Caki2 (cell line): ENCODE data around the gene USP11. TPM values are rescaled to one million over a fixed set of nuclear protein-coding genes. Genes with fewer than 3 reads are reported as not detected.
"Not testable (repeated sequence)": the region's sequence is repeated elsewhere in the genome, so short reads cannot be mapped to it uniquely, and the experiment has no call there.

Experiments used
- DNase-seq: peaks from one replicate; pipeline ENCODE4 v3.0.0-alpha.2; 2015; ENCODE audit warnings: low read depth
- in situ Hi-C: cut with HindIII; loops from 2 replicates; pipeline ENCODE4 v1.10.0; 2016; ENCODE audit warnings: low sequenced_read_pairs, low pct_unique_long_range_greater_than_20kb, mixed read lengths
- total RNA-seq: library from RNA; depleted of rRNA; stranded (reverse); fragments of >200 nt; shearing (Covaris generic); gene quantifications from 2 replicates; pipeline ENCODE4 v1.2.3, GENCODE V29; 2014; ENCODE audit warnings: low replicate concordance

USP11 gene
- total RNA-seq, 1 experiment from 2014 or later = 39.1 TPM

DNA sequence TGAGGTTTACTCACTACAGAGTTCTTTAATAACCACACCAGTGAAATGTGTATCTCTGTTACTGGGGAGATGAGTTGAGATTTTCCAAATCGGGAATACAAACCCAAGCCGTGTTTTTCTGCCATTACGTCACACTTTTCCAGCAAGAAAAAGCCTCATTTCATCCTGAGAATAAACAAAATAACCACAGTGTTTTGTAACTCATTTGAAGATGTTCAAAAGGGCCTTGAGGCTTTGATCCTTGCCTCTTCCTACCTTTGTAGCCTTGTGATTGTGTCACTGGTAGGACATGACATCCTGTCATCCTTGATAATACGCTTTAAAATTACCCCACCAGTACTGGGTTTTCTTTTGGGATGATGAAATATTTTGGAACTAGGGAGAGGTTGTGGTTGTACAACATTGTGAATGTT is 2.9 kb downstream of the USP11 start:
- DNase-seq = no peak

DNA sequence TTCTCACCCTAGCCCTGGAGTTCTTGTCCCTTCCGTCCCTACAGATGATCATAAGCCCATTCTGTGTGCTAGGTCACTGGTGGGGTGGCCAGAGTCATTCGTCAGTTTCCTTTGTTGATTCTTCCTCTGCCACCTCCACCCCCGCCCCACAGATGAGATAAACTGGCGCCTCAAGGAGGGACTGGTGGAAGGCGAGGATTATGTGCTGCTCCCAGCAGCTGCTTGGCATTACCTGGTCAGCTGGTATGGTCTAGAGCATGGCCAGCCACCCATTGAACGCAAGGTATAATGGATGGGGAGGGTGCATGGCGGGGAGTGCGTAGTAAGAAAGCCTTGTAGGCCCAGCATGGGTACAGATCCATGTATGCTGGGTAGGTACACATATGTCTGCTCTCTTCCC is 6.4 kb downstream of the USP11 start:
- DNase-seq = no peak
- in situ Hi-C loops = no loop called here

More for the DNA sequence above, 2.9 kb downstream of the USP11 start:
- in situ Hi-C loops = no loop called here

DNA sequence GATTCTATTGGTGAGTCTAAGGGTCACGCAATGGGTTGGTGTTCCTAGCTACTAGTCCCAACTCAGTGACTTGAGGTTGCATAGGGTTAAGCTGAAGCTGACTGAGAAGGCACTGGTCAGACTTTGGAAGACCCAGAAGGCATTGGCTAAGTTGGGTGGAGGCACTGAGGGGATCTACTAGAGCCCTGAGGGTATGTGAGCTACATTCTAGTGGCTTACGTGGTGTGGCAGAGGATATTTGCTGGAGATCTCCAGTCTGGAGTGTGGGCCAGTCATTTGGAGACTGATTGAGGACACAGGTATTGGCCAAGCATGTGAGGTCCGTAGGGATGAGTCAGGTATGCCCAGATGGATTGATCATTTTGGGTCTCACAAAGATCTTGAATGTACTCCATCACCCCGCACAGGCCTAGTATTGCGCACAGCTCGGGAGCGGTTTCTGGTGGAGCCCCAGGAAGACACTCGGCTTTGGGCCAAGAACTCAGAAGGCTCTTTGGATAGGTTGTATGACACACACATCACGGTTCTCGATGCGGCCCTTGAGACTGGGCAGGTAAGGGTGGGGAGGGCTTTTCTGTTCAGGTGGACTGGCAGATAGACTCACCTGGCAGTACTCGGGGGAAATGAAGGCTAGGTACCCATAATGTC is 7.2 kb downstream of the USP11 start:
- in situ Hi-C loops = no loop called here
- DNase-seq = no peak

DNA sequence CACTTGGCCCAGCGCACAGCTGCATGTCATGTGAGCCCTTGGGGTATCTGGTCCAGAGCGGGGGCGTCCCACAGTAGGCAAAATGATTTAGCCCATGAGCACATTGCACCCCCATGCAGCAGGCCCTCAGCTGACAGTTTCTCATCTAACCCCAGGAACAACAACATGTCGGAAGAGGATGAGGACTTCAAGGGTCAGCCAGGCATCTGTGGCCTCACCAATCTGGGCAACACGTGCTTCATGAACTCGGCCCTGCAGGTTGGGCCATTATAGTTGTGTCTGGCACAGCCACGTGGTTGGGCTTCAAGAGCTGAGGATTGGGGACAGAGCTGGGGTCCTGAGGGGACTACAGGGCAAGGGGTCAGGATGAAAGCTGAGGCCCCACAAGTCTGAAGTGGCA is 7.8 kb downstream of the USP11 start:
- DNase-seq = no peak
- in situ Hi-C loops = no loop called here

DNA sequence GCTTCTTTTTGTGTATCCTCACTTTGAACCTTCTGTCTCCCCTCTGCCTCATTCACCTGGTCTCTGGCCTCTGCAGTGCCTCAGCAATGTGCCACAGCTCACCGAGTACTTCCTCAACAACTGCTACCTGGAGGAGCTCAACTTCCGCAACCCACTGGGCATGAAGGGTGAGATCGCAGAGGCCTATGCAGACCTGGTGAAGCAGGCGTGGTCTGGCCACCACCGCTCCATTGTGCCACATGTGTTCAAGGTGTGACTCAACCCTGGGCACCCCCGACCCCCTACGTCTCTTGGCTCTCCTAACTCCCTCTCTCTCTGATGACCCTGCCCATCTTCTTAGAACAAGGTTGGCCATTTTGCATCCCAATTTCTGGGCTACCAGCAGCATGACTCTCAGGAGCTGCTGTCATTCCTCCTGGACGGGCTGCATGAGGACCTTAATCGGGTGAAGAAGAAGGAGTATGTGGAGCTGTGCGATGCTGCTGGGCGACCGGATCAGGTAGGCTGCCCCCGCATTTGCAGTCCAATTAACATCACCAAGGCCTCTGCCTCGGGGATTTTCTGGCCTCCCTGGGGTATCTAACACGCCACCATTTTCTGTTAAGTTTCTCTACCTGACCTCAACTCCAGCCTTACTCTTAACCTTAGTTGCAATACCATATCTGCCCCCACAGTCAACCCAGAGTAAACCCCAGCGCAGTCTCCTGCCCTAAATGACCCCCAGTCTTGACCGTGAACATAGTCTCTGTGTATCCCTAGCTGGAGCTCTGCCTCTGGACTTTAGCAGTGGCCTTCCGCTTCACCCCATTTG is 8.6 kb downstream of the USP11 start:
- no peak for DNase-seq
- in situ Hi-C loops = no loop called here

DNA sequence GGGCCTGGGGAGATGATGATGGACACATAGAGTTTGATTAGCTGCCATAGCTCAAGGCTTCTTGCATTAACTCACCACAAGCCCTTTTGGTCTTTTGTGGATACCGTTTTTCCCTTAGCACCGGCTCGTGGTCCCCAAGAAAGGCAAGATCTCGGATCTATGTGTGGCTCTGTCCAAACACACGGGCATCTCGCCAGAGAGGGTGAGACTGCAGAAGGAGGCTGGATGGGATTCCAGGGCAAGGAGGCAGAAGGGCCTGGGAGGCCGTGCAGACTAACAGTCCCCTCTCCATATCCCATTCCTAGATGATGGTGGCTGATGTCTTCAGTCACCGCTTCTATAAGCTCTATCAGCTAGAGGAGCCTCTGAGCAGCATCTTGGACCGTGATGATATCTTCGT is 9.5 kb downstream of the USP11 start:
- DNase-seq = no peak
- in situ Hi-C loops = no loop called here

DNA sequence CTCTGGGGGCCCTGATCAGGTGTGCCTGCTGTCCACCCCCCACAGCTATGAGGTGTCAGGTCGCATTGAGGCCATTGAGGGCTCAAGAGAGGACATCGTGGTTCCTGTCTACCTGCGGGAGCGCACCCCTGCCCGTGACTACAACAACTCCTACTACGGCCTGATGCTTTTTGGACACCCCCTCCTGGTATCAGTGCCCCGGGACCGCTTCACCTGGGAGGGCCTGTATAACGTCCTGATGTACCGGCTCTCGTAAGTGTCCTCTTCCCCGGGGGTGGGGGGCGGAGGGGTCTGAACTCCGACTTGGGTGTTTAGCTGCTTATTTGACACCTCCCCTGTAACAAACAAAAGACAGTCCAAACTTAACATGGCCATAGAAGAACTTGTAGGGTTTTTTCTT is 10.5 kb downstream of the USP11 start:
- in situ Hi-C loops = no loop called here
- no peak for DNase-seq

DNA sequence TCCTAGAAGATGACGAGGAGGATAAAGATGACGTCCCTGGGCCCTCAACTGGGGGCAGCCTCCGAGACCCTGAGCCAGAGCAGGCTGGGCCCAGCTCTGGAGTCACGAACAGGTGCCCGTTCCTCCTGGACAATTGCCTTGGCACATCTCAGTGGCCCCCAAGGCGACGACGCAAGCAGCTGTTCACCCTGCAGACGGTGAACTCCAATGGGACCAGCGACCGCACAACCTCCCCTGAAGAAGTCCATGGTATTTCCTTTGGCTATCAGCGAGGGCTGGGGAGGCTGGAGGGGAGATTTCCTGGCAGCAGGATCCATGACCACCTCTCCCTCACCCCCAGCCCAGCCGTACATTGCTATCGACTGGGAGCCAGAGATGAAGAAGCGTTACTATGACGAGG is 11.9 kb downstream of the USP11 start:
- in situ Hi-C loops = no loop called here
- no peak for DNase-seq

DNA sequence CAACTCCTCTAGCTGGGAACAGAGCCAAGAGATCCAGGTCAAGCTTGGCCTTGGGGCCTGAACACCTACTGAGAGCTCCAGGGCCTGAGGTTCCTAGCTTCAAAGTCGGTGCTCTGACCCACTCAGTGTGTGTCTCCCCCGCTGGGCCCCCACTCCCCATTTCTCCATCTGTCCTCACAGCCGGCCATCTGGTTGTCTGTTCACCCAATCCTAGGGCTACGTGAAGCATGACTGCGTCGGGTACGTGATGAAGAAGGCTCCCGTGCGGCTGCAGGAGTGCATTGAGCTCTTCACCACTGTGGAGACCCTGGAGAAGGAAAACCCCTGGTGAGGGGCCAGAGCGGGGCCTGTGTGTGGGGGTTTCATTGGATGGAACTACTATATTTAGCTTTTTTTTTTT is 12.3 kb downstream of the USP11 start:
- DNase-seq = no peak
- in situ Hi-C loops = no loop called here

DNA sequence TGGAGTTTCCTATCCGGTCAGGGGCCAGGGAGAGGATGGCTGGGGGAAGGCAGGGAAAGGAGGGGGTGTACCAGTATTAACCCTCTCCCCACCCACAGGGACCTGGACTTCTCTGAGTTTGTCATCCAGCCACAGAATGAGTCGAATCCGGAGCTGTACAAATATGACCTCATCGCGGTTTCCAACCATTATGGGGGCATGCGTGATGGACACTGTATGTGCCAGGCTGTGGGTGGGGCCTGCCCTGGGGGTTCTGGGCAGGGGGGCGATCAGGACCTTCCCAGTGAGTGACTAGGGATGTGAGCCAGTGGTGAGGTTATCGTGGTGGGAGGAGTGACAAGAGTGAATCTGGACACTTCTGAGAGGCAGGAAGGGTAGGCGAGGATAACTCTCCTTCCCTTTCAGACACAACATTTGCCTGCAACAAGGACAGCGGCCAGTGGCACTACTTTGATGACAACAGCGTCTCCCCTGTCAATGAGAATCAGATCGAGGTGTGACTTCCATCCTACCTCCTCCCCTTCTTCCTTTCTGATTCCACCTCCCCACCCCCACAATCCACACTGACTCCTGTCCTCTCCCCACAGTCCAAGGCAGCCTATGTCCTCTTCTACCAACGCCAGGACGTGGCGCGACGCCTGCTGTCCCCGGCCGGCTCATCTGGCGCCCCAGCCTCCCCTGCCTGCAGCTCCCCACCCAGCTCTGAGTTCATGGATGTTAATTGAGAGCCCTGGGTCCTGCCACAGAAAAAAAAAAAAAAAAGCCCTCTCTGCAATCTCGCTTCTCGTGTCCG is 14.6 kb downstream of the USP11 start:
- in situ Hi-C loops = no loop called here
- DNase-seq = no peak

DNA sequence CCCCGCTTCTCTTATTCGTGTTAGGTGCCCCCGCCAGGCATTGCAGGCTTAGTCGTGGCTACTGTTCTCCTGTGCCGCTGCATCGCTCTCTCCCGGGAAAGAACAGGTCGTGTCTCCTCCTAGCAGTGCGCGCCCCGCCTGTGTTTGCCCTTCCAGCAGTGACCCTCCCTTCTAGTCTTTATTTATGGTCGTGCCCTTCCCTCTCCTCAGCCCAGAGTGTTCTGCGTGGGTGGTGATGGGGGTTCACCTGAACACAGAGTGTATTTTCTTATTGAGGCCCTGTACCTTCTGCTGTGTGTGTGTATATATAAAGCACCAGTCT is 15.2 kb downstream of the USP11 start:
- no peak for DNase-seq
- in situ Hi-C loops = no loop called here

DNA sequence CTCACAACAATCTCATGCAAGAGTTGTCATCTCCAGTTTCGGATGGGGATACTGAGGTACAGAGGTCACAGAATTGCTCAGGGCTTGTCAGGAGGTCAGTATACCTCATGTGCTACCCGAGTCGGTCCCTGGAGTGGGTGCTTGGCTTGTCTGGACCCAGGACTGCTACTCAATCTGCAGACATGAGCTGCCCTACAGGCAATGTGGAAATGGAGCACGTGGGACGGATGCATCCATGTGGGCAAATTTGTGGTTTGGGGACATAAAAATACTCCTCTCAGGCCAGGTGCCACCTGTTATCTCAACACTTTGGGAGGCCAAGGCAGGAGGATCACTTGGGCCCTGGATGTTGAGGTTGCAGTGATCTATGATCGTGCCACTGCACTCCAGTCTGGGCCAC is 15.8 kb downstream of the USP11 start:
- DNase-seq = no peak
- in situ Hi-C loops = no loop called here

DNA sequence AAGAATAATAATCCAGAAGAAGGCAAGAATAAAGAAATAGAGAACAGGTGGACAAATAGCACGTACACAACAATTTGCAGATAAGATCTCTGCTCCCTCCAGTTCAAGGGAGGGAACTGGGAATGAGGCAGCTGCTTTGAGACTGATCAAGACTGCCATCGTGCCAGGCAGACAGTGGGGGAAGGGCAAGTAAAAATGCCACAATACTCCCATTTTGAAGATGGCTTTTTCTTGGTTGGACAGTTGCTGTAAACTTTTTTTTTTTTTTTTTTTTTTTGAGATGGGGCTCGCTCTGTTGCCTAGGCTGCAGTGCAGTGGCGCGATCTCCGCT is 17.2 kb downstream of the USP11 start:
- no peak for DNase-seq
- in situ Hi-C loops = no loop called here

DNA sequence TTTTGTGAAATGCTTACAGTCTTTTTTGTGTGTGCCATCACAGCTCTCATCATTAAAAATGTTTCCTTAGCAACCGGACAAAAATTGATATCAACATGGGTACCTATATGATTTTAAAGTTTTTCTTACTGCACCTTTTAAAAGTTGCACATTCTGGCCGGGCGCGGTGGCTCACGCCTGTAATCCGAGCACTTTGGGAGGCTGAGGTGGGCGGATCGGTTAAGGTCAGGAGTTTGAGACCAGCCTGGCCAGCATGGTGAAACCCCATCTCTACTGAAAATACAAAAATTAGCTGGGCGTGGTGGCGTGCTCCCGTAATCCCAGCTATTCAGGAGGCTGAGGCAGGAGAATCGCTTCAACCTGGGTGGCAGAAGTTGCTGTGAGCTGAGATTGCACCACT is 24.8 kb downstream of the USP11 start:
- DNase-seq, in situ Hi-C loops: not testable (repeated sequence)

DNA sequence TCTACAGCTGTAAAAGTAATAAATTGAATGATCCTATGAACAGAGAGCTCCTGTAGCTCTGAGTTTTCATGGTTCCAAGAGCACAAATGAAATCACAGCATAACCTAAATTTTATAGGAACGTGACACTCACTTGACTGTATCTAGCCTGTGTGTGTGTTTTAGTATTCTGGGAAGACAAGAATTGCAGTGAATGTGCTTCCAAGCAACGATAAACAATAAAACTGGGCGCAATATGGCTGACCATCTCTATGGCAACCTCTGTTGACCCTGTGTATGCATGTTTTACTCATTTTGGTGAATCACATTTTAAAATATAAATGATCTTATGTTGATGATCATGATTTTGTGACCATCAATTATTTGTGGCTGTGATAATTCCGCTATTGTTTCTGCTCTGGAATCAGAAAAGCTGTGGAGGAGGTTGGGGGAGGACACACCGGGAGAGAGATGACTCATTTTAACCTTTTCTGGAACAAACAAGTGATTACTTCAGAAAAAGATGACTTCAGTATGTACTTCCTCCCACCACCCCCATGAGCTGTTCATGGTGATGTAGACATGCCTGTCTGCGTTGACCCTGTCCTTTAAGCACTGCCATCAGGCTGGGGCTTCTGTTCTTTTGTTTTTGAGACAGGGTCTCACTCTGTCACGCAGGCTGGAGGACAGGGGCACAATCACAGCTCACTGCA is 31.8 kb downstream of the USP11 start:
- DNase-seq = no peak
- in situ Hi-C loops = no loop called here

DNA sequence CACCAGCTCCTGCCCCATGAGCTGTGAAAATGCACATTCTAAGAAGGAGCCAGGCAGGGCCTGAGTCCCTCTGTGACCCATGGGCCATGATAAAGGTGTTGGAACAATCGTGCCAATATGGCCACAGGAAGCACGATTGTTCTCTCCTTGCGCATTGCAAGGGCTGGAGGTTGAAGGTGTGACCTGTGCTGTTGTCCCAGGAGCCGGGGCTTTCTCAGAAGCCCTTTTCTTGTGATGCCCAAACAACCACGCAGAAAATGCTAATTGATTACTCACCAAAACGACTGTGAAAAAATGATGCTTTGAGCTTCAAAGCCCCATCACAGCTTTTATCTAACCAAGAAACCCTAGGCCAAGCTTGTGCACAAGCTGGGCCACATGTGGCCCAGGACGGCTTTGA is 33.8 kb downstream of the USP11 start:
- no peak for DNase-seq
- in situ Hi-C loops = no loop called here

DNA sequence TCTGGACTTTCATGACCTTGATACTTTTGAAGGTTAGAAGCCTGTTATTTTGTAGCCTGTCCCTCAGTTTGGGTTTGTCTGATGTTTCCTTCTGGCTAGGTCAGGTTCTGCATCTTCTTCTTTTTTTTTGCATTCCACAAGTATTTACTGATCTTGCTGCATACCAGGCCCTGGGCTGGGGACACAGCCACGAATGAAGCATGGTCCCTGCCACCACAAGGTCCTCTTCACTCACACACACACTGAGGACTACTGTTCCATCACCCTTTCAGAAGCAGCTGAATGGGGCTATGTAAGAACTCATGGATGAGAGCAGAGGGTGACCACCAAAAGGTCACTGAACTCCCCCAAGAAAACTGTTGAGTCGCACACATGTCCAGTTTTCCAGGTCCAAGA is 39.2 kb downstream of the USP11 start:
- no peak for DNase-seq
- in situ Hi-C loops = no loop called here

DNA sequence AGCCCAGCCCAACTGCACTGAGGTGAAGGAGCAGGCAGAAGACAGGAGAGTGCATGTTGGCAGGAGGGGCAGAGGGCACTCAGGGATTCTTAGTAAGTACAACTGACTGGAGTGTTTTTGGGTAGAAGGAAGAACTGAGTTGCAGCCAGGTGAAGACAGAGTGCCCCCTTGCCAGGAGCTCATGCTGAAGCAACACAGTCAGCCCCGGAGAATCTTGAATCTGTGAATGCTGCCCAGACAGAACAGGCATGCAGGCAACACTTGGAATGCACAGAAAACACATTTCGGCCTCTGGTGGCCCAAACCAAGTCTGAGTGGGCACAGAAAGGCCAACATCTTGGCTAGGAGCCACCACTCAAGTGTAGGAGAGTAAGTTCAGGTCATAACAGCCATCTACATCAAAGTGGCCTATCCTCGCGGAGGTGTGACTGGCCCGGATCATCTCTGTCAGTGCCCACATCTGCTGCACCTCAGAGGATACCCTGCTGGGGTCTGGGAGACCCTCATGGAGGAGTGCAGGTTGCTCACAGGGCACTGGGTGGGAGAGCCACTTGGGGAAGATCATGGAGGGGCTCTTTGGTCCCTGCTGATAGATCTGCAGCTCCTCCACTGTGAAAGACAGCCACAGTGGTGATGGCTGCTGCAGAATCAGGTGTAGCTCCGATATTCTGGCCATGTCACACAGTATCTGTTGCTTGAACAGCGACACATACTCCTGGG is 40.4 kb downstream of the USP11 start:
- no peak for DNase-seq
- in situ Hi-C loops = no loop called here
